NCI-H446 treated with DMSO at 0.1 percent for 48 hours (cell line): ENCODE measurements around the gene GARIN5A.
"Not testable (repeated sequence)": the region's sequence is repeated elsewhere in the genome, so short reads cannot be mapped to it uniquely, and the experiment has no call there.

Experiments
- DNase-seq: peaks from one replicate; lab custom pipeline; 2025; lab: John Stamatoyannopoulos, UW

GARIN5A gene

DNA sequence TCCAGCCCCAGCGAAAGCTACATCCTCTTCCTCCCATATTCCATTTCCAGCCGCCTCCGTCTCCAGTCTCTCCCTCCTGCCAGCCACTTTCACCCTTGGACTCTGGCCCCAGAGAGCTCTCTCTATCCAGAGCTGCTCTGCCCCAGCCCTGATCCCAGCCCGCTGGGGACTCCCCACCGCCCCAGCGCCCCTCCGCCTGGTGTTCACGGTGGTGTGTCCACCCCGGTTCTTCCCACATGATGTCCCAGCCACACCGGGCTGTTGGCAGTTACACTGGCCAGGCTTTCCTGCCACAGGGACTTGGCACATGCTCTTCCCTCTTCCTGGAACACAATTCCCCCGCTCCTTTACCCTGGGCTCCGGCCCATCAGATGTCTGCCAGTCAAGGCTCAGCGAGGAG is 11.6 kb downstream of the GARIN5A start:
- no peak for DNase-seq

DNA sequence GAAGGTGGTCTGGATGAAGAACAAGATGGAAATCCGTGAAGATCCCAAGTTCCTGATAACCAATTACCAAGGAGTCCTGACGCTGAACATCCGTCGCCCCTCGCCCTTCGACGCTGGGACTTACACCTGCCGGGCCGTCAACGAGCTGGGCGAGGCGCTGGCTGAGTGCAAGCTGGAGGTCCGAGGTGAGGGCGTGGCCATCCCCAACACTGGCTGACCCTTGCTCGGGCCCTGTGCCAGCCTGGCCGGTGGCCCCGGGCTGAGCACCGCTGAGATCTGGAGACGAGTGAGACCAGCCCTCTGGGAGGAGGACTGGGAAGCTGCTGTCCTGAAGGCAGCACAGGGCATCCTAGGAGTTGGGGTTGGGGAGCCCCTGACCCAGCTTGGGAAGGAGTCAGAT is 12.3 kb downstream of the GARIN5A start:
- no peak for DNase-seq

DNA sequence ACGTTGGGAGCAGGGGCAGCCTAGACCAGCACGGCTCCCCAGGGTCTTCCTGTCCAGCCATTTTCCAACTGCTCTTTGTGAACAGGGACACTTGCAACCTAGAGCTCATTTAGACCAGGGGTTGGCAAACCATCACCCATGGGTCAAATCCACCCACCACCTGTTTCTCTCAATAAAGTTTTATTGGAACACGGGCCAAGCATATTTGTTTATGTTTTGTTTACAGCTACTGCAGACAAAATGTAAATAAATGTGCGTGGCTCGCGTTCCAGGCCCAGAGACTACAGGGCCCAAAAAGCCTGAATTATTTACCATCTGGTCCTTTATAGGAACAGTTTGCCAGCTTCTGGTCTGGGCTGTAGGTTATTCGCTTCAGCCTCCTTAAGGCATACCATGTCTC is 13.7 kb downstream of the GARIN5A start:
- DNase-seq = no peak

DNA sequence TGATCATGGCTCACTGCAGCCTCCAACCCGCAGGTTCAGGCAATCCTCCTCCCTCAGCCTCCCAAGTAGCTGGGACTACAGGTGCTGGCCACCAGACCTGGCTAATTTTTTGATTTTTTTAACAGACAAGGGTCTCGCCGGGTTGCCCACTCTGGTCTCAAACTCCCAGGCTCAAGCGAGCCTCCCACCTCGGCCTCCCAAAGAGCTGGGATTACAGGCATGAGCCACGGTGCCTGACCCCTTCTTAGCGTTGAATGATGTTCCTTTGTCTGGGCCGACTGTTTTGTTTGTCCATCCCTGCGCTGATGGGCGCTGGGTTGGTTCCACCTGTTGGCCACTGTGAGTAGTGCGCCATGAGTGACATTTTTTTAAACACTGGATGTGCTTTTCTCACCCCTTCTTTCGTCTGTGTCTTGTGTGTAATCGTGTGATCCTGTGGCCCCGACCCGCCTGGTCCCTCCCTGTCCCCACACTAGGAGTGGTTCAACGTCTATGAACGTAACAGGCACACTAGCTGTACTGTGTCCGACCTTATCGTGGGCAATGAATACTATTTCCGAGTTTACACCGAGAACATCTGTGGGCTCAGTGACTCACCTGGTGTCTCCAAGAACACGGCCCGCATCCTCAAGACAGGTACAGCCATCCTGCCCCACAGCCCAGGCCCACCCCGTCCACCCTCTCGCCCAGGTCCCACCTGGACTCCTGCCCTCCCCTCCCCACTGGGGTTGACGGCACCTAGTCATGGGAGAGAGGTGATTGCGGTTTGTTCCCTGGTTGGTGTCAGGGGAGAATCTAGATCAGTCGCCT is 15.4 kb downstream of the GARIN5A start:
- DNase-seq = no peak

DNA sequence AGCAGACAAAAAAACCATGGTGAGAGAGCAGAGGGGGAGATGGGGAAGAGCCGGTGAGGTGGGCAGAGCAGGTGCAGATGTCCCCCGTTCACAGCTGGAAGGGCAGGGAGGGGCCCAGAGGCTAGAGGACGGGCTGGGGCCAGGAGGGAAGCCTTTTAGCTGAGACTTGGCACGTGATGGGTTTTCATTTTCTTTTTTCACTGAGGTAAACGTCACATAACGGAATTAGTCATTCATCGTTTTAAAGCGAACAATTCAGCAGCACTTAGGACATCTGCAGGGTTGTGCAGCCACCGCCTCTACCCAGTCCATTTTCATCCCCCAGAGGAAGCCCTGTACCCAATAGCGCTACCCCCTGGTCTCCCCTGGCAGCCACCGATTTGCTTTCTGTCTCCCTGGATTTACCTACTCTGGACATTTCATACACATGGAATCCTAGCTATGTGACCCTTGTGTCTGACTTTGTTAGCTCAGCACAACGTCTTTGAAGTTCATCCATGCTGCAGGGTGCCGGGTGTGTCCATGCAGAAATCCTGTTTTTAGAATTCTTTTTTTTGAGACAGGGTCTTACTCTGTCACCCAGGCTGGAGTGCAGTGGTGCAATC is 16.4 kb downstream of the GARIN5A start:
- DNase-seq = no peak

DNA sequence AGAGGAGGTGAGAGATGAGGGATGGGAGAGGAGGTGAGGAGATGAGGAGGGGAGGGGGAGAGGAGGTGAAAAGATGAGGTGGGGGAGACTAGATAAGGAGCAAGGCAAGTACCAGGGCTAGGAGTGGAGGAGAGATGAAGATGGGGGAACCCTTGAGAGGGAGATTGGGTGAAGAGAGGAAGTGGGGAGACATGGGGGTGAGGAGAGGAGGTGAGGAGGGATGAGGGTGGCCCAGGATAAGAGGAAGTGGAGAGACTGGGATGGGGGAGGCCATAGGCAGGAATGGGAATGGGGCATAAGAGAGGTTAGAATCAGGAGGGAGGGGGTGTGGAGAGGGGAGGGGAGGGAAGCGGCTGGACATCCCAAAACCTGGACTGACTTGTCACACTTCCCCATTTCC is 17.0 kb downstream of the GARIN5A start:
- DNase-seq = no peak

DNA sequence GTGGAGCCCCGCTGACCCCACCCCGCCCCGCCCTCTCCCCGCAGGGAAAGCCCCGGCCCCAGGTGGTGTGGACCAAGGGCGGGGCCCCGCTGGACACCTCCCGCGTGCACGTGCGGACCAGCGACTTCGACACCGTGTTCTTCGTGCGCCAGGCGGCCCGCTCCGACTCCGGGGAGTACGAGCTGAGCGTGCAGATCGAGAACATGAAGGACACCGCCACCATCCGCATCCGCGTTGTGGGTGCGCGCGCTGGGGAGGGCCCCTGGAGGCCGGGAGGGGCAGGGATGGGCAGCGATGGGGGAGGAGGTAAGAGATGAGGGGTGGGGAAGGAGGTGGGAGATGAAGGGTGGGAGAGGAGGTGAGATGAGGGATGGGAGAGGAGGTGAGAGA is 17.6 kb downstream of the GARIN5A start:
- DNase-seq = no peak

DNA sequence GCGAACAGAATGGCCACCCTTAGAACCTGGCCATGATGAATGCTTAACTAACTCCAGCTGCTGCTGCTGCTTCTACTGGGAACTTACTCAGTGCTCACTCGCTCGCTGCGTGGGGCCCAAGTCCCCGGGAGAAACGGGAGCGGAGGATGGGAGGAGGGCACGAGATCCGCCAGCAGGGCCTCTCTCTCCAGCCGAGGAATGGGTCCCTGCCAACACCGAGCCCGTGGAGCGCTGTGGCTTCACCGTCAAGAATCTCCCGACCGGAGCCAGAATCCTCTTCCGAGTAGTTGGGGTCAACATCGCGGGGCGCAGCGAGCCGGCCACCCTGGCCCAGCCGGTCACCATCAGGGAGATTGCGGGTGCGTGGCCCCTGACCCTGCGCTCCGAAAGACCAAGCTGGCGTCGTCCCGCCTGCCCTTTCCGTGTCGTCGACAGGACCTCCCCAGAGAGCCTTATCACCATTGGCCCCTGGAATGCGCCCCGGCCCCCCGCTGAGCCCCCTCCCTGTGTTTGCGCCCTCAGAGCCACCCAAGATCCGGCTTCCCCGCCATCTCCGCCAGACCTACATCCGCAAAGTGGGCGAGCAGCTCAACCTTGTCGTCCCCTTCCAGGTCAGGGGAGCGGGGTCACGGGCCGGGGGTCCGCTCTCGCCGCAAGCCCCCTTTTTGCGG is 18.1 kb downstream of the GARIN5A start:
- DNase-seq = no peak

DNA sequence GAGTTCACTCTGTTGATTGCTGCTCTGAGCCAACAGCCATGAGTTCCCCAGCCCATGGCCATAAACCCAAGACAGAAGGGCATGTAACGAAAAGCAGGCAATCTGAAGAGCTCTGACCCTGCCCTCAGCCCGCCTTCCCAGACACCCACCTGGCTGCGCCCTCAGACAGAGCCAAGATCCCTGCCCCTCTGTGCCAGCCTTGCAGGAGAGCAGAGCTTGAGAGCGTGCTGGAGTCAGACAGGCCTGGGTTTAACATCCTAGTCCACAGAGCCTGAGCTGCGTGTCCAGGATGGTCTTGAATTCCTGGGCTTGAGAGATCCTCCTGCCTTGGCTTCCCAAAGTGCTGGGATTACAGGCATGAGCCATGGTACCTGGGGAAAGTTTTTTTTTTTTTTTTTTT is 19.3 kb downstream of the GARIN5A start:
- no peak for DNase-seq

DNA sequence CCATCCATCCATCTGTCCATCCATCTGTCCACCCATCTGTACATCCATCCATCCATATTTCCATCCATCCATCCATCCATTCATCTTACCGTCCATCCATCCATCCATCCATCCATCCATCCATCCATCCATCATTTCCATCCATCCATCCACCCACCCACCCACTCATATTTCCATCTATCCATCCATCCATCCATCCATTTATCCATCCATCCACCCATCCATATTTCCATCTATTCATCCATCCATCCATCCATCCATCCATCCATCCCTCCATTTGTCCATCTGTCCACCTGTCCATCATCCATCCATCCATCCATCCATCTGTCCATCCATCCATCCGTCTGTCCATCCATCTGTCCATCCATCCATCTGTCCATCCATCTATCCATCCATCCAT is 20.7 kb downstream of the GARIN5A start:
- no peak for DNase-seq

DNA sequence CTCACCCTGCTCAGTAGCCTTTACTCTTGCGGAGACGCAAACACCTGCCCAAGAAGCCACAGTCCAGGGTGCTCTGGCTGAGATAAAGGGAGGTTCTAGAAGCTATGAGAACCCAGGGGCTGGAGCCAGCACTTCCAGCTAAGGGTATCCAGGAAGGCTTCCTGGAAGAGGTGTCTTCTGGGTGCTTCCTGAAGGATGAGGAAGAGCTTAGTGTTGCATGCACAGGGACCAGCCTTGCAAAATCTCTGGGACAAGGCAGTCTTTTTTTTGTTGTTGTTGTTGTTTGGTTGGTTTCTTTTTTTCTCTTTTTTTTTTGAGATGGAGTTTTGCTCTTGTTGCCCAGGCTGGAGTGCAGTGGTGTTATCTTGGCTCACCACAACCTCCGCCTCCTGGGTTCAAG is 23.4 kb downstream of the GARIN5A start:
- DNase-seq = no peak

DNA sequence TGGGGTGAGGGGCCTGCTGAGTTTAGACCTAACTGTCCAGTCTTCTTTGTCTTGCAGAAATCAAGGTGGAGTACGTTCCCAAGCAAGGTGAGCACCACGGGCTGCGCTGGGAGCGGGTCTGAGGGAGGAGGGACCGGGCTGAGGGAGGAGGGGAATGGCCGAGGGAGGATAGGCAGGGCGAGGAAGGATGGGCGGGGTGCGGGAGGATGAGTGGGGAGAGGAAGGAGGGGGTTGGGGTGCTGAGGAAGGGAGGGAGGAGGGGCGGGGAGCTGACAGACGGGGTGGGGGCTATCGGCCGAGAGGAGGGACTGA is 25.5 kb downstream of the GARIN5A start:
- DNase-seq = no peak

DNA sequence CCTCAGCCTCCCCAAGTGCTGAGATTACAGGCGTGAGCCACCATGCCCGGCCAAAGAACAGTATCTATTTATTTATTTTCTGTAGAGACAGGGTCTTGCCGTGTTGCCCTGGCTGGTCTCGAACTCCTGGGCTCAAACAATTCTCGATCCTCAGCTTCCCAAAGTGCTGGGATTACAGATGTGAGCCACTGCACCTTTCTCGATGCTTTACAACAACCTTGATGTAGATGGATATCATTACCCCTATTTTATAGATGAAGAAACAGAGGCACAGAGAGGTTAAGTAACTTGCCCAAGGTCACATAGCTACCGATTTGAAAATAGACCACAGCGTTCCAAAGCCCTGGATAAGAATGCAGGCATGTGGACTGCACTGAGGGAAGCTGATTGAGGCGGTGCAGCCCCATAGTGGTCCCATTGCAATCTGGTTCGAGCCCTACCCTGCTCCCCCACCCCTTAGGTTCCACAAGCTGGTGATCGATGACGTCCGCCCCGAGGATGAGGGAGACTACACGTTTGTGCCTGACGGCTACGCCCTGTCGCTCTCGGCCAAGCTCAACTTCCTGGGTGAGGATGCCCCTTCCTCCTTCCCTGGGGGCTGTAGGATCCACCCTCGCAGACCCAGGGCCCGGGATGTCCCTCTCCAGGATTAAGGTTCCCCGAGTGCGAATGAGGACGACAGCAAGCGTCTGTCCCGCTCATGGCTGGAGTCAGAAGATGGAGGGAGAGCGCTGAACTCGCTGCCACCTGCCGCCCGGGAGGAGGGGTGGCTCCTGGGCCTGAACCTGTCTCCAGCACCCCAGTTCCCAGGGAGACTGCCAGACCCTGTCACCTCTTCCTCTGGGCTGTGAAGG is 26.1 kb downstream of the GARIN5A start:
- no peak for DNase-seq

DNA sequence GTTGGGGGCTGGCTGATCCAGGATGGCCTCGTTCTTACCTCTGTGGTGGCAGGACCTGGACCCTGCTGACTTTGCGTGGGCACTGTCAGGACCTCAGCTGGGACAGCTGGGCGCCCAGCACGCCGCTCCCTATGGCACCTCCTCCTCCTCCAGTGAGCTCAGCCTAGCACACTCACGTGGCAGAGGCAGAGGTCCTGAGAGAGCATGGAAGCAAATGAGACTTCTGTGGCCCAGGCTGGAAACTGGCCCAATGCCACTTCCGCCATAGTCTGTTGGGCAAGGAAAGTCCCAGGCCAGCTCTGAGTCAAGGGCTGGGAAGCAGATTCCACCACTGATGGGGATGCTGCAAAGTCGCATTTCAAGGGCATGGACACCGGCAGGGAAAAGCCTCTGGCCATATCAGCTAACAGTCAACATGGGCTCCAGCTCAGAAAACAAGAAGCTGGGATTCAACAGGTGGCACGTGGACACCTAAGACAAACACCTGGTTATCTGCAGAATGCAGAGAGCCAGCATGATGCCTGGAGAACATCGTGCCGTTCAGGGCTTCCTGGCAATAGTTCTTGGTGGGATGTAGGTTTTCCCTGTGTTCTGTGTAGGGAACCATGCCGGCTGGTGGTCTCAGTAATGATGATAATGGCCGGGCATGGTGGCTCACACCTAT is 27.3 kb downstream of the GARIN5A start:
- no peak for DNase-seq

DNA sequence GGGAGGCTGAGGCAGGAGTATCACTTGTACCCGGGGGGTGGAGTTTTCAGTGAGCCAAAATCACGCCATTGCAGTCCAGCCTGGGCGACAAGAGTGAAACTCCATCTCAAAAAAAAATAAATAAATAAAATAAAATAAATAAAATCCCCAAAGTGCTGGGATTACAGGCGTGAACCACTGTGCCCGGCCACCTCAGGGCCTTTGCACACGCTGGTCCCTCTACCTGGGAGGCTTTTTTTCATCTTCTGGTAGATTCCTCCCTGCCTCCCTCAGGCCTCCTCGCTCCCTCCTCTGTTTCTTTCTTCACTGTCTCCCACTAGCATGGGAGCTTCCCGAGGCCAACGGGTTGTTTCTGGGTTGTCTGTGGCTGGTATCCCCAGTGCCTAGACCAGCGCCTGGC is 28.9 kb downstream of the GARIN5A start:
- DNase-seq = no peak

DNA sequence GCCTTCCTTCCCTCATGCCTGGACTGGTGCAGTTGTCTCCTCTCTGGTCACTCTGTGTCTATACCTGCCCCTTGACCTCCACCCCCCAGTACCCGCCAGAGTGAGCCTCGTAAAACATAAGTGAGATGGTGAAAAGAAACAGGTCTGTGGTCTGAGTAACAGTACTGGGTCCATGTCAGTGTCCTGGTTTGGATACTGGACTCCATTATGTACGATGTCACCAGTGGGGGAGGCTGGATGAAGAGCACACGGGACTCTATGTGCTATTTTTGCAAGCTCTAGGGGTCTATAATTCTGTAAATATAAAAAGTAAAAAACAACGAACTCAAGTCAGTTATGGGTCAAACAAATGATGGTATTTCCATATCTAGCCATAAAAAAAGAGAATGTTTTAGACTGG is 29.6 kb downstream of the GARIN5A start:
- no peak for DNase-seq

DNA sequence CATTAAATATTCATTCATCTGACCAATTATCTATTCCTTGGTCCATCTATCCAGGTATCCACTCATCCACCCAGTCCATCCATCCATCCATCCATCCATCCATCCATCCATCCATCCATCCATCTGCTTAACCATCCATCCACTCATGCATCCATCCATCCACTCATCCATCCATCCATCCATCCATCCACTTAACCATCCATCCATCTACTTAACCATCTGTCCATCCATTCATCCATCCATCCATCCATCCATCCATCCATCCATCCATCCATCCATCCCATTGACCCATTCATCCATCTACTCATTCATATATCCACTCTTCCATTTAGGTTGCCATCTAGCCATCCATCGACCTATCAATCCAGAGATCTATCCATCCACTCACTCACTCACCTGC is 32.6 kb downstream of the GARIN5A start:
- no peak for DNase-seq

DNA sequence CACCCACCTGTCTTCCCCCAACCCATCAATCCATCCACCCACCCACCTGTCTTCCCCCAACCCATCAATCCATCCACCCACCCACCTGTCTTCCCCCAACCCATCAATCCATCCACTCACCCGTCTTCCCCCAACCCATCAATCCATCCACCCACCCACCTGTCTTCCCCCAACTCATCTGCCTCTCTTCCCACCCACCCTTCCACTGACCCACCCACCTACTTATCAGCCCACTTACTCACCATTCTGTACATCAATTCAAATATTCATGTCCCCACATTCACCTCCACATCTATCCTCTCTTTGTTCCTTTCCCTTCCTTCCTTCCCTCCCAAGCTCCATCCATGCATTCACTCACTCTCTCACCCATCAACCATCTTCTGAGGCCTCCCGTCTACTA is 37.5 kb downstream of the GARIN5A start:
- DNase-seq = not testable (repeated sequence)

DNA sequence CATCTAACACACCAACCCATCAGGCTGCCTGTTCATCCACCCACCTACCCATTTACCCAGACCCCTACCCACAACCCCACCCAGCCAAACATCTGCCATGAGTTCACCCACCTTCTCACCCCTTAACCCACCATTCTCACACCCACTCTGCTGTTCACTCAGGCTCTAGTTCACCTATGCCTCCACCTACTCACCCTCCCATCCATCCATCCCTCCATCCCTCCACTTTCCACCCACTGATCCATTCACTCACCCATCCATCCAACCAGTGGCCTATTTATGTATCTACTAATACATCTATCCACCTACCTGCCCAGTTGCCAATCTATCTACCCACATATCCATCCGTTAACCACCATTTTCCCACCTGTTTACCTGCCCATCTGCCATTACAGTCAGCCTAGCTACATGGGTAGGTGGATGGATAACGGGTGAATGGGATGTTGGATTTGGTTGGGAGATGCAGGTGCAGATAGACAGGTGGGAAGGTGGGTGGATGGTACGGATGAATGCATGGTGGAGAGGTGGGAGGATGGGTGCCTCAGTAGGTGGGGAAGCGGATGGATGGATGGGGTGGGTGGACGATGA is 38.7 kb downstream of the GARIN5A start:
- no peak for DNase-seq

DNA sequence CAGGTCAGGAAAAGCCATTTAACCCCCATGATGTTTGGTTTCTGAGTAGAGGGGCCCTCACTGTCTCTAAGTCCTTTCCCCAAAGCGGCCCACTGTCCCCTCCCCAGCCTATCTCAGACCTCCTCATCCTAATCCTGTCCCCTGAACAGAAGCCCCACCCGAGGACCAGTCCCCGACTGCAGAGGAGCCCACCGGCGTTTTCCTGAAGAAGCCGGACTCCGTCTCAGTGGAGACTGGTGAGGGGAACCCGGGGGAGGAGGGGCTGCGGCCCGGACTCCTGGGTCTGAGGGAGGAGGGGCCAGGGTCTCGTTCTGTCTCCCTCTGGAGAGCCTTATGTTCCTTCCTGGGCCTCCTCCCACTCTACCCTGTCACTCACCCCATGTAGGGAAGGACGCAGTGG is 41.0 kb downstream of the GARIN5A start:
- no peak for DNase-seq

DNA sequence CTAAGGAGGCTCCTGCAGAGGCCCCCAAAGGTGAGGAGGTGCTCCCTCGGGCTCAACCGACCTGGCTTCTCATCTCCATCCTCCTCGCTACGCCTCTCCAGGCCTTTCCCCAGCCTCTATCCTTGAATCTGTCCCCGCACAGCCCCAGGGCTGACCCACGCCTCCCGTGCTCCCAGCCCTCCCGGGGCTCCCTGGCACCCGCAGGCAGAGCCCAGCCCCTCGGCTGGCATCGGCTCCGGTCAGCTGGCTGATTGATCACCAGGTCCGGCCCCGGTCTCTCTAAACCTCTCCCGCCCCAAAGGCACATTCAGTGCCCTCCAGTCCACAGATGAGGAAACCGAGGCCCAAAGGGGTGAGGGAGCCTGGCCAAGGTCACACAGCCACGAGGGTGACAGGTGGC is 41.4 kb downstream of the GARIN5A start:
- no peak for DNase-seq

DNA sequence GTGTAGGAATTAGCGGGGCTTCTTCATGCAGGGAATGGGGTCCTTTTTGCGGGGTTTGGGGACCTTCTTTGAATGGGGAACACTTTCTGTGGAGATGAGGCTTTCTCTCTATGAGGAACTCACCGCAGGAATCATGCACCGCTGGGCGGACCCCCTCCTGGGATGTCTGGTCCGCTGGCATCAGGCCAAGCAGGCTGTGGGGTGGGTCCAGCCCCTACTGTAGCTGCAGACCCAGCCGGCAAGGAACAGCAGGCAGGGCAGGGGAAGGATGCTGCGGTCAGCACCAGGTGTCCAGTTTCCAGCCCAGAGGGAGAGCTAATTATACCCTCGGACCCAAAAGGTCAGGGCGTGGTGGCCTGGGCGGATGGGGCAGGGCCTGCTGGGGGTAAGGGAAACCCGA is 42.1 kb downstream of the GARIN5A start:
- DNase-seq = no peak
